ENCODE data around the gene ATP6V1G3.
A peak's percentile ranks its signal among the peaks of the same experiment; 100 is the strongest.
"Not testable (repeated sequence)": the region's sequence is repeated elsewhere in the genome, so short reads cannot be mapped to it uniquely, and the experiment has no call there.

Gene ATP6V1G3

GRCh38 chr1:198540580-198540979 is at the start of gene ATP6V1G3:
Gene ATP6V1G3 (minus strand): TSS chr1:198540680. CDS start chr1:198540650, 30 bp downstream.
- DNase-seq (ENCODE audit: low read depth), result no peak

- DNase-seq (ENCODE audit: low read depth), result no peak
Measured at GRCh38 chr1:198588845-198589244, 48.4 kb upstream of the ATP6V1G3 start.

GRCh38 chr1:198584163-198584562 is 43.7 kb upstream of the ATP6V1G3 start:
- DNase-seq (ENCODE audit: low read depth), result no peak

- DNase-seq (ENCODE audit: low read depth), result not testable (repeated sequence)
Measured at GRCh38 chr1:198583209-198583802, 42.8 kb upstream of the ATP6V1G3 start.

- DNase-seq (ENCODE audit: low read depth), result no peak
Measured at GRCh38 chr1:198577444-198577843, 37.0 kb upstream of the ATP6V1G3 start.

- no peak for DNase-seq (ENCODE audit: low read depth)
Measured at GRCh38 chr1:198575798-198576641, 35.5 kb upstream of the ATP6V1G3 start.

GRCh38 chr1:198575292-198575691 is 34.8 kb upstream of the ATP6V1G3 start:
- DNase-seq (ENCODE audit: low read depth), result no peak

- DNase-seq (ENCODE audit: low read depth), result no peak
Measured at GRCh38 chr1:198574325-198574724, 33.8 kb upstream of the ATP6V1G3 start.

GRCh38 chr1:198564716-198565115 is 24.2 kb upstream of the ATP6V1G3 start:
- no peak for DNase-seq (ENCODE audit: low read depth)

- no peak for DNase-seq (ENCODE audit: low read depth)
Measured at GRCh38 chr1:198564157-198564556, 23.7 kb upstream of the ATP6V1G3 start.

GRCh38 chr1:198563583-198563982 is 23.1 kb upstream of the ATP6V1G3 start:
- DNase-seq (ENCODE audit: low read depth), result no peak

- no peak for DNase-seq (ENCODE audit: low read depth)
Measured at GRCh38 chr1:198560161-198560560, 19.7 kb upstream of the ATP6V1G3 start.

GRCh38 chr1:198559362-198559761 is 18.9 kb upstream of the ATP6V1G3 start:
- DNase-seq (ENCODE audit: low read depth), result no peak

- DNase-seq (ENCODE audit: low read depth), result no peak
Measured at GRCh38 chr1:198558402-198558801, 17.9 kb upstream of the ATP6V1G3 start.

GRCh38 chr1:198556971-198557370 is 16.5 kb upstream of the ATP6V1G3 start:
- peak; percentile 10 for DNase-seq (ENCODE audit: low read depth)

GRCh38 chr1:198552668-198553416 is 12.4 kb upstream of the ATP6V1G3 start:
- DNase-seq (ENCODE audit: low read depth), result no peak

GRCh38 chr1:198550941-198551524 is 10.6 kb upstream of the ATP6V1G3 start:
- DNase-seq (ENCODE audit: low read depth), result no peak

- DNase-seq (ENCODE audit: low read depth), result no peak
Measured at GRCh38 chr1:198549866-198550265, 9.4 kb upstream of the ATP6V1G3 start.

- no peak for DNase-seq (ENCODE audit: low read depth)
Measured at GRCh38 chr1:198548890-198549289, 8.4 kb upstream of the ATP6V1G3 start.

- DNase-seq (ENCODE audit: low read depth), result no peak
Measured at GRCh38 chr1:198545156-198545555, 4.7 kb upstream of the ATP6V1G3 start.

GRCh38 chr1:198544265-198544664 is 3.8 kb upstream of the ATP6V1G3 start:
- no peak for DNase-seq (ENCODE audit: low read depth)

- DNase-seq (ENCODE audit: low read depth), result no peak
Measured at GRCh38 chr1:198543670-198544260, 3.3 kb upstream of the ATP6V1G3 start.
